Measurements from ENCODE around the gene CASKIN2. TPM values are rescaled to one million over a fixed set of nuclear protein-coding genes. Genes with fewer than 3 reads are reported as not detected.

Gene CASKIN2
- total RNA-seq, 1 experiment from 2014 or later = 37.0 TPM

DNA sequence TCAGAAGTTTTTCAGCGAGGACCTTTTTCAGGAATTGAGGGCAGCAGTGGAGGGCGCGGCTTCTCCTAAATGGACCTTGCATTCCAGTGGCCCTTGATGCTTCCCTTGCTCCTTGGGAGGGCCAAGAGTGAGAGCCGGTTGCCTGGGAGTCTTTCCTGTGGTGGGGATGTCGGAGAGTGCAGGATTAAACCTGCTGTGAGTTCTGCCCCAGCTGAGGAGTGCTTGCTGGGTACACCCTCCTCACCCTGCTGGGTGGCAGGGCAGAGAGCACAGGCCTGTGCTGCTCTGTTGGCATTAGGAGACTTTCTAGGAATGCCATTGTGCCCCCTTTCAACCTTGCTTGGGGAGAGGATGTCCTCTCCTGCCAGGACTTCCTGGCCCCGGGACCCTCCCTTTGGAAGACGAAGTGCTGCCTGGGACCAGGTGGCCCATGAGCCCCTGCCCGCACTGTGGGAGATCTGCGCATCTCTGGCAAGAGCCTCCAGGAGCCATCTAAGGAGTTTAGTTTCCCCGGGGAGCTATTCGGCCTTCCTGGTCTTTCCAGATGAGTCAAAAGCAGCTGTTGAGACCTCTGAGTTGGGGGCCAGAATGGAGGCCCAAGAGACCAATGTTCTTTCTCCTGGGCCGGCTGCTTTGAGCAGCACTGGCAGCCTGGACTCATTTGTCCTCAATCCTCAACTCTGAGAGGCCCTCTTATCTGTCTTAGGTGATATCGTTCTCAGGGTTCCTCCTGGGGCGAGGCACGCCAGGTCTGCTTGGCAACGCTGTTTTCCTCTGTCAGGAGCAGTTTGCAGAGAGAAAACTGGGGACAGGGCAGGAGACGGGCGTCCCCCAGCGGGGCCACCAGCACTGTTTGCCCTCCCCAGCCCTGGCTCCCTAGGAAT lies 15.7 kb upstream of the CASKIN2 start:
- Histone ChIP-seq H2AK5ac (ENCODE audit: insufficient read length, low read length) (no peak overlapping the region), H3K23me2 (ENCODE audit: insufficient read length, low read depth, low read length, poor library complexity, severe bottlenecking) (peaks cover 6% of the 10 kb centered on the region), H3K23ac (ENCODE audit: insufficient read length, low read depth, low read length) (no peak overlapping the region), H3K4me1 (ENCODE audit: insufficient read depth, low read length) (no peaks in the 10 kb centered on the region), H2BK5ac (ENCODE audit: insufficient read length, low read length) (no peak overlapping the region), H2AFZ (ENCODE audit: low read length) (no peak overlapping the region), H2BK20ac (ENCODE audit: low read depth, low read length, poor library complexity, severe bottlenecking) (no peak overlapping the region), H4K5ac (ENCODE audit: insufficient read length, low read depth, low read length) (no peak overlapping the region), H3K79me2 (ENCODE audit: insufficient read depth, low read length) (no peaks in the 10 kb centered on the region), H3K27ac (ENCODE audit: insufficient read length, low read depth, low read length) (no peak overlapping the region), H3K18ac (ENCODE audit: insufficient read length, low read depth, low read length) (no peak overlapping the region), H4K20me1 (ENCODE audit: control insufficient read depth, insufficient read depth, insufficient read length) (no peaks in the 10 kb centered on the region), H3K9ac (ENCODE audit: extremely low read depth, insufficient read length, low read length) (no peak overlapping the region), H3K4ac (ENCODE audit: low read depth, low read length) (no peak overlapping the region), H3K27me3 (ENCODE audit: insufficient read depth, low read length) (no peaks in the 10 kb centered on the region), H3K9me3 (ENCODE audit: control insufficient read depth, low read depth, low read length) (no peaks in the 10 kb centered on the region), H3K4me2 (ENCODE audit: insufficient read depth, insufficient read length, low read length) (no peak overlapping the region), H3K79me1 (ENCODE audit: insufficient read depth, low read depth, low read length, poor library complexity, severe bottlenecking) (no peaks in the 10 kb centered on the region), H4K8ac (replicated peaks; ENCODE audit: insufficient read length, low read depth, low read length) (no peak overlapping the region), H3K14ac (ENCODE audit: insufficient read depth, low read length) (no peak overlapping the region), H2BK15ac (ENCODE audit: low read depth, low read length) (no peak overlapping the region), H3T11ph (ENCODE audit: low read length) (no peak overlapping the region), H3K56ac (ENCODE audit: insufficient read length, low read depth, low read length) (no peak overlapping the region), H2BK120ac (ENCODE audit: low read depth, low read length, poor library complexity, severe bottlenecking) (no peak overlapping the region), H2BK12ac (ENCODE audit: insufficient read length, low read depth, low read length) (peak overlapping the region; percentile 22), H4K91ac (ENCODE audit: insufficient read length, low read depth, low read length) (no peak overlapping the region)
- peaks cover 3 to 18% (median 17%) of the 10 kb centered on the region in 3 experiments; a peak in 6 of 7 replicates for H3K36me3 Mint-ChIP-seq (ENCODE audit: insufficient read depth in 1 of 3, low read depth in 3 of 3)
- peaks cover 2% of the 10 kb centered on the region; the same call in 1 of the 2 replicates for H3K27me3 Mint-ChIP-seq (ENCODE audit: low read depth)
- no peak overlapping the region for H3K4me3 Mint-ChIP-seq
- TF ChIP-seq, protein P1, sequence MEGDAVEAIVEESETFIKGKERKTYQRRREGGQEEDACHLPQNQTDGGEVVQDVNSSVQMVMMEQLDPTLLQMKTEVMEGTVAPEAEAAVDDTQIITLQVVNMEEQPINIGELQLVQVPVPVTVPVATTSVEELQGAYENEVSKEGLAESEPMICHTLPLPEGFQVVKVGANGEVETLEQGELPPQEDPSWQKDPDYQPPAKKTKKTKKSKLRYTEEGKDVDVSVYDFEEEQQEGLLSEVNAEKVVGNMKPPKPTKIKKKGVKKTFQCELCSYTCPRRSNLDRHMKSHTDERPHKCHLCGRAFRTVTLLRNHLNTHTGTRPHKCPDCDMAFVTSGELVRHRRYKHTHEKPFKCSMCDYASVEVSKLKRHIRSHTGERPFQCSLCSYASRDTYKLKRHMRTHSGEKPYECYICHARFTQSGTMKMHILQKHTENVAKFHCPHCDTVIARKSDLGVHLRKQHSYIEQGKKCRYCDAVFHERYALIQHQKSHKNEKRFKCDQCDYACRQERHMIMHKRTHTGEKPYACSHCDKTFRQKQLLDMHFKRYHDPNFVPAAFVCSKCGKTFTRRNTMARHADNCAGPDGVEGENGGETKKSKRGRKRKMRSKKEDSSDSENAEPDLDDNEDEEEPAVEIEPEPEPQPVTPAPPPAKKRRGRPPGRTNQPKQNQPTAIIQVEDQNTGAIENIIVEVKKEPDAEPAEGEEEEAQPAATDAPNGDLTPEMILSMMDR (conservative IDR thresholded peaks at IDR 0.05) = no peak
- no peaks in the 10 kb centered on the region for H3K9me3 Mint-ChIP-seq
- H3K4me1 Mint-ChIP-seq = peaks cover 22 to 36% of the 10 kb centered on the region in 2 experiments
- WGBS (ENCODE audit: extremely low coverage, insufficient read length, low lambda C conversion rate) = no CpG with 5 or more reads among the region's 19 CpGs
- H3K27ac Mint-ChIP-seq = peak overlapping the region in 1 of 3 experiments; percentile 84; a peak in 3 of 7 replicates
- DNase-seq = peak; percentile 40
